Right lobe of liver (tissue), 6 donors: ENCODE data around the gene RGL1. TPM values are rescaled to one million over a fixed set of nuclear protein-coding genes. Genes with fewer than 3 reads are reported as not detected.

Source experiments
- ATAC-seq, 4 donors: fragments of 200-7000 bp; cut with Tn5 transposase; one replicate each; pipeline ENCODE4 v1.9.1; 2020; ENCODE audit warnings: mild to moderate bottlenecking in 4 of 4, moderate library complexity in 4 of 4
- DNase-seq, 3 donors: peaks; one replicate each; pipeline ENCODE4 v3.0.0-alpha.2; 2020
- H3K27ac ChIP-seq, 3 donors: fragments of 200-600 bp; one replicate each; pipeline ENCODE4 v1.8.0; 2022
- H3K27me3 ChIP-seq, 2 donors: fragments of 200-600 bp; one replicate each; pipeline ENCODE4 v1.8.0; 2022
- H3K36me3 ChIP-seq, 4 donors: fragments of 200-600 bp; sonication (generic) in 1 of 4; one replicate each; pipeline versions ENCODE4 v1.5.1 to v1.8.0; 2017 to 2022; ENCODE audit warnings: control low read depth in 1 of 4
- H3K4me1 ChIP-seq, 4 donors: fragments of 200-600 bp; sonication (generic) in 1 of 4; one replicate each; pipeline versions ENCODE4 v1.5.1 to v1.8.0; 2017 to 2022; ENCODE audit warnings: control low read depth in 1 of 4
- H3K4me3 ChIP-seq, 3 donors: fragments of 200-600 bp; one replicate each; pipeline ENCODE4 v1.8.0; 2022
- H3K9me3 ChIP-seq, 4 donors: fragments of 200-600 bp; sonication (generic) in 1 of 4; one replicate each; pipeline versions ENCODE4 v1.5.1 to v1.8.0; 2017 to 2022; ENCODE audit warnings: control low read depth in 1 of 4
- POLR2A ChIP-seq: fragments of 450-650 bp; IDR thresholded peaks from one replicate; pipeline ENCODE4 v1.6.1; 2017; ENCODE audit warnings: antibody characterized with exemption, mild to moderate bottlenecking
- WGBS: methylation state at CpG from one replicate; pipeline ENCODE4 v1.1.6; 2018; ENCODE audit warnings: low coverage, low lambda C conversion rate; ENCODE audit not compliant: insufficient coverage; ENCODE audit errors: missing lambda C conversion rate; 5-methylcytosine and 5-hydroxymethylcytosine counted together
- intact Hi-C, 2 donors: fragments of 100-400 bp; cut with DNase I; formaldehyde crosslinking; loops; one replicate each; pipeline versions ENCODE4 v1.11.2 to v1.14.1; 2022
- total RNA-seq, 6 experiments: library from RNA; depleted of rRNA in 2 of 6; stranded (reverse); fragments of >200 nt in 2 of 6; fragmentation: NEBNext Ultra II Directional in 3 of 6; extraction: Animal tissue kit (Norgen Biotek cat#: 25700) in 3 of 6; gene quantifications; one replicate each; pipeline versions ENCODE4 v1.1.0 to v1.2.4, GENCODE V29; 2016 to 2023
- TF ChIP-seq, protein P1 (sequence below), 4 donors: fragments of 200-600 bp in 3 of 4; fragments of 450-650 bp in 1 of 4; IDR thresholded peaks; one replicate each; pipeline versions ENCODE4 v1.5.1 to v1.8.0; 2016 to 2022; ENCODE audit warnings: antibody characterized with exemption in 4 of 4, mild to moderate bottlenecking in 2 of 4
- donor health status: DM: no; HTN: yes; CAD: no.
- donor health status: DM: no; HTN: no; CAD: no.
- donor health status: DM: no; HTN: no; CAD: no.
- donor health status: DM: no; HTN: yes; CAD: no.
- donor health status: DM: no; HTN: yes; CAD: no.

Gene RGL1
- total RNA-seq, 6 experiments from 2014 or later = 5.5 to 13.1 (median 6.9) TPM

DNA sequence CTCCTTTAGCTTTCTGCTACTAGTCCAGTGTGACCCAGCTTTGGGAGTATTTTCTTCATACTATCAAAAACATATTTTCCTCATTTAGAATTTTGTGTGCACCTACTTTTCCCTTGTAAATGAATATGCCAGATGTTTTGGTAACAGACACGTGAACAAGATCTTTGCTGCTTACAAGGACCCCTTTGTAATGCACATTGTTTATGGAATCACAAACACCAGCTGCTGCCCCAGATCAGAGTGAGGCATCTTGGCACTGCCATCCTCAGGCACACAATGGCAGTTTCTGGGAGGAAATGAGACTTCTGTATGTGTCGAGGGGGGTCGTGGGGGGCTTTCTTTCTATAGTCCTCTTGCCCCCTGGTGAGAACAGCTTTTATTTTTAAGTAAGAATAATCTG lies 115.7 kb downstream of the RGL1 start:
- intact Hi-C loops = no loop called here
- 77% methylated on average over 2 of the region's 3 CpGs for whole genome bisulfite sequencing
- Histone ChIP-seq H3K27me3 (no peaks in the 10 kb centered on the region), H3K4me1 (peaks cover 0 to 3% (median 0%) of the 10 kb centered on the region in 4 donors), H3K36me3 (peaks cover 0 to 14% (median 1%) of the 10 kb centered on the region in 4 donors), H3K4me3 (no peak overlapping the region), H3K9me3 (no peaks in the 10 kb centered on the region), H3K27ac (no peak overlapping the region)
- no peak for TF ChIP-seq POLR2A
- TF ChIP-seq, protein P1, sequence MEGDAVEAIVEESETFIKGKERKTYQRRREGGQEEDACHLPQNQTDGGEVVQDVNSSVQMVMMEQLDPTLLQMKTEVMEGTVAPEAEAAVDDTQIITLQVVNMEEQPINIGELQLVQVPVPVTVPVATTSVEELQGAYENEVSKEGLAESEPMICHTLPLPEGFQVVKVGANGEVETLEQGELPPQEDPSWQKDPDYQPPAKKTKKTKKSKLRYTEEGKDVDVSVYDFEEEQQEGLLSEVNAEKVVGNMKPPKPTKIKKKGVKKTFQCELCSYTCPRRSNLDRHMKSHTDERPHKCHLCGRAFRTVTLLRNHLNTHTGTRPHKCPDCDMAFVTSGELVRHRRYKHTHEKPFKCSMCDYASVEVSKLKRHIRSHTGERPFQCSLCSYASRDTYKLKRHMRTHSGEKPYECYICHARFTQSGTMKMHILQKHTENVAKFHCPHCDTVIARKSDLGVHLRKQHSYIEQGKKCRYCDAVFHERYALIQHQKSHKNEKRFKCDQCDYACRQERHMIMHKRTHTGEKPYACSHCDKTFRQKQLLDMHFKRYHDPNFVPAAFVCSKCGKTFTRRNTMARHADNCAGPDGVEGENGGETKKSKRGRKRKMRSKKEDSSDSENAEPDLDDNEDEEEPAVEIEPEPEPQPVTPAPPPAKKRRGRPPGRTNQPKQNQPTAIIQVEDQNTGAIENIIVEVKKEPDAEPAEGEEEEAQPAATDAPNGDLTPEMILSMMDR (IDR thresholded peaks at IDR 0.05) = no peak
- ATAC-seq (no peak), DNase-seq (no peak)

DNA sequence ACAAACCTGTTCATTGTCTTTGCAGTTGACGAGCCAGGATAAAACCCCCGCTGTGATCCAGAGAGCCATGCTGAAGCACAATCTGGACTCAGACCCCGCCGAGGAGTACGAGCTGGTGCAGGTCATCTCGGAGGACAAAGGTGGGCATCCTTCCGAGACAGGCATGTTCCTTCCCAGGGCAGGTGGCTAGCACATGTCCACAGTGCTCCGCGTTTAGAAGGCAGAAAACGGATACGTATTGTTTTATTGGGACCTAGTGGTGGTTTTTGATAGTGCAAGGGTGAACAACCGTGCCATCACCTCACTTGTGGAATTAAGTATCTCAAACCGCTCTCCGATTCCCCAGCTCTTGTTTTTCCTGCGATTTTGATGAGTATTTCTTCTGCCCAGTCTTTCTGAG lies 117.3 kb downstream of the RGL1 start:
- no peak for DNase-seq
- 89% methylated on average over 7 of the region's 15 CpGs for WGBS
- no peak overlapping the region for H3K4me3 ChIP-seq
- H3K27me3 ChIP-seq = no peaks in the 10 kb centered on the region
- no peak for ATAC-seq
- no peak for TF ChIP-seq POLR2A
- TF ChIP-seq, protein P1 (IDR thresholded peaks at IDR 0.05) = no peak
- intact Hi-C loops = no loop called here
- no peak overlapping the region for H3K27ac ChIP-seq
- H3K36me3 ChIP-seq = peaks cover 0 to 21% (median 0%) of the 10 kb centered on the region in 4 donors
- no peaks in the 10 kb centered on the region for H3K9me3 ChIP-seq
- no peaks in the 10 kb centered on the region for H3K4me1 ChIP-seq

DNA sequence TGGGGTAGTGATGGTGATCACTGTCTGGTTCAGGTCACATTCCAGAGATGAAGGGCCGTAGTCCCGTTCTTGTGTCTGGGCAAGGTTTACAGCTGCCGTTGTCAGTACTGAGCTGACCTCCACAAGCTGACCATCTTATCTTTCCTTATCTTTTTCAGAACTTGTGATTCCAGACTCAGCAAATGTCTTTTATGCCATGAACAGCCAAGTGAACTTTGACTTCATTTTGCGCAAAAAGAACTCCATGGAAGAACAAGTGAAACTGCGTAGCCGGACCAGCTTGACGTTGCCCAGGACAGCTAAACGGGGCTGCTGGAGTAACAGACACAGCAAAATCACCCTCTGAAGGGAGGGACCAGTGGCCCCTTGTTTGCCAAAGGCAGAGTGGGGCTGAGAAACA lies 121.0 kb downstream of the RGL1 start:
- no peak overlapping the region for H3K4me3 ChIP-seq
- H3K36me3 ChIP-seq = peaks cover 0 to 17% (median 0%) of the 10 kb centered on the region in 4 donors
- H3K9me3 ChIP-seq = no peaks in the 10 kb centered on the region
- H3K4me1 ChIP-seq = no peaks in the 10 kb centered on the region
- ATAC-seq (peak in 1 of 4 donors; percentile 52), DNase-seq (no peak)
- WGBS = 69% methylated on average over 8 of the region's 8 CpGs
- H3K27ac ChIP-seq = no peak overlapping the region
- intact Hi-C loops = no loop called here
- H3K27me3 ChIP-seq = no peaks in the 10 kb centered on the region
- no peak for TF ChIP-seq POLR2A
- TF ChIP-seq, protein P1 (IDR thresholded peaks at IDR 0.05) = no peak

DNA sequence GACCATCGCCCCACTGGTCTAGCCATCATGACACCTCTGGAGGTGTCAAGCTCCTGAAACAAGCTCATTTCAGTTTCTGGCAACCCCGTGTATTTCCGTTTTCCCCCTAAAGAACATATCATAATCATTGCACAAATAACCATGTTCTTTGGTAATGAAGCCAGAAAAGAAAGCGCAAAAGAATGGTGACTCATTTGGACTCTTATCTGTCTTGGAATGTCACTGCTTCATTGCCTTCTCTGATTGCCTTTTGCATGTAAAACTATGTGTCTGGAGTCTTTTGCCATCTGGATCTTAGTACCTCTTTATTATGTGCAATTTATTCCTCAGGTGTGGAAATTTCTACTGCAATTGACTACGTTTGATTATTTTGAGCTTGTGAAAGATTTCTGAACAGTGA lies 122.1 kb downstream of the RGL1 start:
- no peak for TF ChIP-seq POLR2A
- TF ChIP-seq, protein P1 (IDR thresholded peaks at IDR 0.05) = no peak
- intact Hi-C loops = no loop called here
- Histone ChIP-seq H3K36me3 (peaks cover 0 to 17% (median 0%) of the 10 kb centered on the region in 4 donors), H3K9me3 (no peaks in the 10 kb centered on the region), H3K27me3 (no peaks in the 10 kb centered on the region), H3K27ac (no peak overlapping the region), H3K4me1 (no peaks in the 10 kb centered on the region), H3K4me3 (no peak overlapping the region)
- no peak for ATAC-seq
- no peak for DNase-seq
- WGBS = 96% methylated on average over 4 of the region's 5 CpGs
